Stimulated activated CD4-positive, alpha-beta T cell treated with anti-CD3 and anti-CD28 coated beads, Interleukin-1b, Interleukin-23, amount 100 ng/mL, for 24 hours (primary cell): ENCODE measurements around the gene CNDP1.
"Not testable (repeated sequence)": the region's sequence is repeated elsewhere in the genome, so short reads cannot be mapped to it uniquely, and the experiment has no call there.

ENCODE experiments used
- DNase-seq, 4 experiments: peaks; one replicate each; pipeline ENCODE4 v3.0.0-alpha.2; 2020; ENCODE audit warnings: low read depth in 4 of 4, low spot score in 1 of 4

The CNDP1 gene

DNA sequence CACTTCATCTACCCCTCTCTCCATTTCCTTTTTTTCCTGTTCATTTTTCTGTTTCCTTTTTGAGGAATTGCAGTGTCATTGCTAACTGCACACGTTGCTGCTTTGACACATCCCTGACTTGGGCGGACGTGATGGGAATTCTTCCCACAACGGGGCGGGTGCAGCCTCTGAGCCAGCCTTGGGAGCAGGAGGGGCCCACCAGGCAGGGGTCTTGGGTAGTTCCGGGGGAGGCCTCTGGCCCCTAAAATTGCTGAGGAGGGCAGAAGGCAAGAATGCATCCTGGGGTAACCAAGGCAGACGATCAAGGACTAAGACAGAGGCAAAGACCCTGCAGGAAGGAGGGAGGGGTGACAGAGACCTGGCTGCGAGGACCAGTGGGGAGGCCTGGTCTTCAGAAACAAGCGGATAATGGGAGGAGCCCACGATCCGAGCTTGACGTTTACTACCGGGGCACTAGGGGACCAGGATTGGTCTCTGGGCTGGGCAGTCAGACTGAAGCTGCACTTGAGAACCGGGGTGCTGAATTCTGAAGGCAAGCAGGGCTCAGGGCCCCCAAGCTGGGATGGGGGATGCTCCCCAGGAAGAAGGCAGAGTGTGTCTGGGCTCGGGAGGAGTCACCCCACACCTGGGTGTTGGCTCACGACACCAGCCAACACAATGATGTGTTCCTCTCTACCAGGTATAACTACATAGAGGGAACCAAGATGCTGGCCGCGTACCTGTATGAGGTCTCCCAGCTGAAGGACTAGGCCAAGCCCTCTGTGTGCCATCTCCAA lies 14.8 kb upstream of the CNDP1 start:
- no peak for DNase-seq

DNA sequence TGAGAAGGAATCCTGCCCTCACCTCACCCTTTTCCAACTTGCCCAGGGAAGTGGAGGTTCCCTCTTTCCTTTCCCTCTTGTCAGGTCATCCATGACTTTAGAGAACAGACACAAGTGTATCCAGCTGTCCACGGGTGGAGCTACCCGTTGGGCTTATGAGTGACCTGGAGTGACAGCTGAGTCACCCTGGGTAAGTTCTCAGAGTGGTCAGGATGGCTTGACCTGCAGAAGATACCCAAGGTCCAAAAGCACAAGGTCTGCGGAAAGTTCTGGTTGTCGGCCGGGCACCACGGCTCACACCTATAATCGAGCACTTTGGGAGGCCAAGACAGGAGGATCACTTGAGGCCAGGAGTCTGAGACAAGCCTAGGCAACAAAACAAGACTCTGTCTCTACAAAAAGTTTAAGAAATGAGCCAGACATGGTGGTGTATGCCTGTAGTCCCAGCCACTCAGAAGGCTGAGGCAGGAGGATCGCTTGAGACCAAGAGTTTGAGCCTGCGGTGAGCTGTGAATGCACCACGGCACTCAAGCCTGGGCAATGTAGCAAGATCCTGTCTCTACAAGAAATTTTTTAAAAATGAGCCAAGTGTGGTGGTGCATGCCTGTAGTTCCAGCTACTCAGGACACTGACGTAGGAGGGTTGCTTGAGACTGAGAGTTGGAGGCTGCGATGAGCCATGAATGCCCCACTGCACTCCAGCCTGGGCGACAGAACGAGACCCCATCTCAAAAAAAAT lies 14.0 kb upstream of the CNDP1 start:
- no peak for DNase-seq

DNA sequence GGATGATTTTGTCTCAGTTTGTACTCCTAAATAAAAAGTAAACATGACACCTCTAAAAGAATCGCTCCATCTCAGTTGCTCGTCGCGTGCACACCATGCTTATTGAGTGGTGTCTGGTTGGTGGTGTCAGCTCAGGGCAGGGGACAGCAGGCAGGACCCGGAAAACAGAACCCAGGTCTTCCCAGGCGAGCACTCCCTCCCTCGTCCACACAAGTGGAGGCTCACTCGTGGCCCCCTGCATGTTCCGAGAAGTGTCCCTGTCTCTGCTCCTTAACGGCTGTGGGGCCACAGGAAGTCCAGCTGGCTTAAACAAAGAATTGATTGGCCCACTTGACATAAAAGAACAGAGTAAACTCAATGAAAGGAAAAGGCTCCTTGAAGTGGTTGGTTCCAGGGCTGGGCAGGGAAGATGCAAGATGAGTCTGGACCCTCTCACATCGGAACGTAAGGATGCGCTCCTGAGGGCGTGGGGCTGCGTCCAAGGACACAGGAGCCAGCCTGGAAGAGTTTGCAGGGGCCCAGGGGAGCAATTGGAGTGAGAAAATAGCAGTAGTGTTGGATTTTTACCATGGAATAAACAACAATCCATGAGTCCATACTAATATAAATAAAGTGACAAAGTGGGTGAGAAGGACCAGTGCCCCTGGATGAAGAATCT lies 13.1 kb upstream of the CNDP1 start:
- DNase-seq = no peak

DNA sequence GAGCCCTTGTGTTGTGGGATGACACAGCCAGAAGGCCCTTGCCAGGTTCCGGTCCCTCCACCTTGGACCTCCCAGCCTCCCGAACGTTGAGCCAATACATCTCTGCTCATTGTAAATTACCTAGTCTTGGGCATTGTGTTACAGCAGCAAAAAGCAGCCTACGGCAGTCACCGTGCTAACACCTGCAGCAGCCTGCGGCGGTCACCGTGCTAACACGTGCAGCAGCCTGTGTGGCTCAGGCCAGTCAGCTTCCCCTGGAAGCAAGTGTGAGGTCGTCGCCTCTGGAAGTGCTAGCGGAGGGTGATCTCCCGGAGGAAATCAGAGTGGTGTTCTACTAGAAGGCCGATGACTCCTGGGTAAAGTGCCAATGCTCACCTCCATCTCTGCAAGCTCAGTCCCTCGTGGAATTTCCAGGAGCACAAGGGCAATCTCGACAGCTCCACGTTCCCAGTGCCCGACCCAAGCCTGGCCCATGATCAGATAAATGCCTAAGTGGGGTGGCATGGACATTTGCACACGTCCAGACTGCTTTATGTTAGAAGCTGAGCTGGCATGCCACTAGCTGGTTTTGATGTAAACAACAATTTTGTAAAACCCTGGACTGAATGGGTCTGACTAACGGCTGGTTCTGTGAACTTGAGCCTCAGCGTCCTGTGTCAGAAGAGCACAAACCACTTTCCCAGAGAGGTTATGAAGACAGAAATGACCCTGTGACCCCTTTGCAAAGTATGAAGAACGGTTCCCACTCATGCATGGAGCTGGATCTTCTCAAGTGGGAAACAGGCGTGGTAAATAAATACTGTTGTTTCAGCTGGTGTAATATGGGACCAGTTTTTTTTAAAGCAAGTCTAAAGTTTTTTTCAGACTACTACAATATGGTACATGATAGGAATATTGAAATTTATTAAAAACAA lies 11.4 kb upstream of the CNDP1 start:
- DNase-seq = no peak

- DNase-seq = no peak
These were observed 10.2 kb upstream of the CNDP1 start for GRCh38 chr18:74524097-74524496.

DNA sequence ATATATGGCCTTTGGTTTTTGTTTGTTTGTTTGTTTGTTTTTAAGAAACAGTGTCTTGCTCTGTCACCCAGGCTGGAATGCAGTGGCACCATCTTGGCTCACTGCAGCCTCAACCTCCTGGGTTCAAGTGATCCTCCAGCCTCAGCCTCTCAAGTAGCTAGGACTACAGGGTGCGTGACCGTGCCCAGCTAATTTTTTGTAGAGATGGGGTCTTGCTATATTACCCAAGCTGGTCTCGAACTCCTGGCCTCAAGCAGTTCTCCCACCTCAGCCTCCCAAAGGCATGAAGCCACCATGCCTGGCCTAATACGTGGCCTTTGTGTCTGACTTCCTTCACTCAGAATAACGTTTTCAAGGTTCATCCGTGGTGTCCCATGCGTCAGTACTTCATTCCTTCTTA lies 9.4 kb upstream of the CNDP1 start:
- DNase-seq = not testable (repeated sequence)

DNA sequence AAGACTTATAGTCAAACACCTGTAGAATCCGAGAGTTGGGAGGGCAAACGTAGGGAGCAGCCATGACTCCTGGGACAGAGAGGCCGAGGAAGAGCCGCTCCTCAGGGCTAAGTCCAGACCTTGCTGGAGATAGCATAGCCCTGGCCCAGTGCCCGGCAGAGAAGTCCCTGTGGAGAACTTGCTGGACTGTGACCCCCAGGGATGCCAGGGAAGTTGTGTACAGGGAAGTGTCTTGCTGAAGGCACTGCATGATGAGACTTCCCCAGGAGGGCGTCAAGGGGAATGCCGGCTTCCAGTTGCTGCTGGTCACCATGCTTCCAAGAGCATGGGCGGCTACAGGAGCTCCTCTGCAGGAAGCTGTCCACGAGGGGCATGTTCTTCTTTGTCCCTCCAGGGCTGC lies 8.6 kb upstream of the CNDP1 start:
- DNase-seq = no peak

- DNase-seq = no peak
These were observed 7.8 kb upstream of the CNDP1 start for GRCh38 chr18:74526488-74526887.

- no peak for DNase-seq
These were observed 5.8 kb upstream of the CNDP1 start for GRCh38 chr18:74528478-74528877.

DNA sequence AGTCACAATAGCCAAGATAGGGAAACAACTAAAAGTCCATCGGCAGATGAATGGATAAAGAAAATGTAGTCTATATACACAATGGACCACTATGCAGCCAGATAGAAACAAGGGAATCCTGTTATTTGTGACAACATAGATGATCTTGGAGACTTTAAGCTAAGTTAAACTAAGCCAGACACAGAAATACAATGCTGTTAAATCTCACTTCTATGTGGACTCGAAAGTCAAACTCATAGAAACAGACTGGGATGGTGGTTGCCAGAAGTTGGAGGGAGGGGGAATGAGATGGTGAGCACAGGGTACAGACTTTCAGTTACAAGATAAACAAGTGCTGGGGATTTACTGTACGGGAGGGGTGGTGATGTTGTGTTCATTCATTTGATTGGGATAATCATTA lies 5.4 kb upstream of the CNDP1 start:
- no peak for DNase-seq

DNA sequence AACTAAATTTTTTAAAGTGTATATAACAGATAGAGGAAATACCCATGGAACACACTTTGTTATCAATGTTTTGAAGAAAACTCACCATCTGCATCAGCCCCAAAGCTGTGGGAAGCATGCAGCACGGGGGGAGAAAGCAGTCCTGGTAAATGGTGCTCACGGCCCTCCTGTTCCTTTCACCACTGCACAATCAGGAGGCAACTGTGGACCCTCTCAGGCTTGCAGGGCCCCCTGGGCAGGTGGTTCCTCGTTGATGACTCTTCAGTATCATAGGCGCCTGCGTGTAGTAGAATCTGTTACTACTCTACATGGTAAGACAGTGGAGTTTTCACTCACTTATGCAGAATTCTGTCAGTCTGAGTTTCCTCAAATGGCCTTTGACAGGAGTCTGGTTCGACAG lies 4.9 kb upstream of the CNDP1 start:
- DNase-seq = no peak

DNA sequence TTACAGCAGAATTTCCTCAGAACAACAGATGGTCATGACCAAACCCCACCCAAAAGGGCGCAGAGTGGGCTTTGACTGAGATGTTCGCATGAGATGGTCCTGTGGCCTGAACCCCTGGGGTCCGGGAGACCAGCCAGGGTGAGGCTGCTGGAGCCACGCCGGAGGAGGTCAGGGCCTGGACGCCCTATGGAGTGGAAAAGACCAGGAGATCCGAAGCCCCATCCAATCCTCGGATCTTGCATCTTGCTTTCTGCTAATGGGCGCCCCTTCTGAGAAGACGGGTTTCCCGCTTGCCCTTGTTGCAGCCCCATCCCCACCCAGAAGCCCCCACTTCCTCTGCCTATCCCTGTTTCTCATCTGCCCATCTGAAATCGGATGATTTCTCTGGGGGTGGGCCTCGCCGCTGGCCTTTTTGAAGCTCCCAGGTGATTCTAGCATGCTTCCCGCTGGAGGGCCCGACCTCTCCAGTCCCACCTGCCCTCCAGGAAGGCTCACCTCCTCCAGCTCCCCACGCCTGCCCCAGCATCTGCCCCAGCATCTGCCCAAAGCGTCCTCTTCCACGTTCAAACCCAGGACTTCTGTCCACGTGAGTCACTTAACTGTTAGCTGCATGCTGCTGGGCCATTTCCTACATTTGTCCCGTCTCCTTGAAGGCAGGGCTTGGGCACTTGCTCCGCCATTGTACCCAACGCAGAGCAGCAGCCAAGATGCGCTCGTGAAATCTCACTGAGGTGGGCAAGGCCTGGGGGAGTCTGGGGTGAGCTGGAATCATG lies 4.3 kb upstream of the CNDP1 start:
- DNase-seq = no peak

- no peak for DNase-seq
These were observed 3.8 kb upstream of the CNDP1 start for GRCh38 chr18:74530584-74530862.

GRCh38 chr18:74531043-74531442 lies 3.3 kb upstream of the CNDP1 start:
- DNase-seq = no peak

- DNase-seq = no peak
These were observed 1.7 kb upstream of the CNDP1 start for GRCh38 chr18:74532511-74533025.

DNA sequence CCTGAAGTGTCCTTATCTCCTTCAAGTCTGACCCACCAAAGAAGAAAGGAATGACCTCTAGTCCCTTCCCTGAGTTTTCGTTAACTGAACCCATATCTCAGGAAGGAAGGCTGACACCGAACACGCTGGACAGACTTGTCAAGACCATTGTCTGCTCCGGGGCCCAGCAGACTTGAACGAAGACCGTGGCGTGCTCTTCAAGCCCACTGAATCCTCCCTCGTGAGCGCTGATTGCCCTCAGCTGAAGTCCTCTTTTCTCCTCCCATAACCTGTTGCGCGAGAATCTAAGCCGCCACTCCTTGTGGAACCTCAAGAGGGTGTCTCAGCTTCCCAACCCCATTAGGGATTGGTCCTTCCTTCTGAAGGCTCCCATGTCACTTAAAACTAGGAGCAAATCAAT lies 634 bp upstream of the CNDP1 start:
- DNase-seq = no peak

- DNase-seq = no peak
These were observed 815 bp downstream of the CNDP1 start for GRCh38 chr18:74534981-74535649.

GRCh38 chr18:74539289-74539688 lies 5.0 kb downstream of the CNDP1 start:
- no peak for DNase-seq

DNA sequence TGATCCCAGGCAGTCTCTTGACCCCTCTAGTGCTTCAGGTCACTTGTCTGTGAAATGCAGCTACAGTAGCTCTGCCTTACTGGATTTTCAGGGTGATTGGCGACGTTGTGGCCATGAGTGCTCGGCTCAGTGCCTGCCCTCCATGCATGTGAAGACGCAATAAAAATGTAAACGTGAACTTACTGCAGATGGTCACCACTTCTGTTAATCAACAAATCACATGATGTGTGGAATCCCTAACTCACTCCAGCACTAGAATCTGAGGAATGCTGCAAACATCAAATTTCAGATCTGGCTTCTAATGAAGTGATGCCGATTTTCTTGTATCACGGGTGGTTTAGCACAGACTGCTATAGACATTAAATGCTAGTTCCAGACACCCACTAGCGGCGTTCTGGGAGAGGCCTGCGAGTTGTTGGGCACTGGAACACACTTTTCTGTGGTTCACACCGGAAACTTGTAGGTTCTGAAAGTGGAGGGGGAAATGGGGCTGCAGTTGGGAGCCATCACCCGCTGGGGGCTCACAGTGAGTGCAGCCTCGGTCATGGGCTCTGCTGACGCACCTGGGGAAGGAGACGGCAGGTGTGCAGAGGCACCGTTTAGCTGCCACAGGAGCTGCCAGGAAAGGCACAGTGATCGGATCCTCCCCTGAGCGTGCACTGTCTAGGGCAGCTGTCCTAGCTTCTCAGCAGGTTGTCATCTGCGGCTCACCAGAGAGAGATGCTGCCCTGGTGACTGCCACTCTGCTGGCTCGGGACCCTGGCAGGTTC lies 6.5 kb downstream of the CNDP1 start:
- DNase-seq = no peak
